ENCODE measurements around the gene SDSL. TPM values are rescaled to one million over a fixed set of nuclear protein-coding genes. Genes with fewer than 3 reads are reported as not detected.

SDSL gene
- total RNA-seq, 1 donor from 2014 or later, result 11.8 TPM

DNA sequence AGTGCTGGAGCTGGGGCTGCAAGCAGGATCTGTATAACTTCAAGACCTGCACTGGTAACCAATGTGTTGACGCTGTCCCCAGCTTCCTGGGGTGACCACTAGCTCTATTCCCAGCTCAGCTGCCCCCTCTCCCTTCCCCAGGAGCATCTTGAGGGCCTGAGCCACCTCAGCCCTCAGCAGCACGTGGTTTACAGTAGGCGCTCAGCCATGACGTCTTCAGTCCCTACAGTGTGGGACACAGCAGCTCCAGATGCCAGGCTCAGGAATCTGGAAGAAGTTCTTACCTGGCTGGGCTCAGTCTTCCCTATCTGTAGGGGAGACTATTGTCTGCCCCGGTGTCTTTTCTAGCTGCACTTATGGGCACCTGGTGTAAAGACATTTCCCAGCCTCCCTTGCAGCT lies 27.1 kb upstream of the SDSL start:
- TF ChIP-seq, protein P1, sequence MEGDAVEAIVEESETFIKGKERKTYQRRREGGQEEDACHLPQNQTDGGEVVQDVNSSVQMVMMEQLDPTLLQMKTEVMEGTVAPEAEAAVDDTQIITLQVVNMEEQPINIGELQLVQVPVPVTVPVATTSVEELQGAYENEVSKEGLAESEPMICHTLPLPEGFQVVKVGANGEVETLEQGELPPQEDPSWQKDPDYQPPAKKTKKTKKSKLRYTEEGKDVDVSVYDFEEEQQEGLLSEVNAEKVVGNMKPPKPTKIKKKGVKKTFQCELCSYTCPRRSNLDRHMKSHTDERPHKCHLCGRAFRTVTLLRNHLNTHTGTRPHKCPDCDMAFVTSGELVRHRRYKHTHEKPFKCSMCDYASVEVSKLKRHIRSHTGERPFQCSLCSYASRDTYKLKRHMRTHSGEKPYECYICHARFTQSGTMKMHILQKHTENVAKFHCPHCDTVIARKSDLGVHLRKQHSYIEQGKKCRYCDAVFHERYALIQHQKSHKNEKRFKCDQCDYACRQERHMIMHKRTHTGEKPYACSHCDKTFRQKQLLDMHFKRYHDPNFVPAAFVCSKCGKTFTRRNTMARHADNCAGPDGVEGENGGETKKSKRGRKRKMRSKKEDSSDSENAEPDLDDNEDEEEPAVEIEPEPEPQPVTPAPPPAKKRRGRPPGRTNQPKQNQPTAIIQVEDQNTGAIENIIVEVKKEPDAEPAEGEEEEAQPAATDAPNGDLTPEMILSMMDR (conservative IDR thresholded peaks at IDR 0.05; ENCODE audit: low read depth, low read length), result no peak
- no peak for DNase-seq (ENCODE audit: low read depth)
- H3K4me3 ChIP-seq (ENCODE audit: low read depth, low read length), result no peak overlapping the region

DNA sequence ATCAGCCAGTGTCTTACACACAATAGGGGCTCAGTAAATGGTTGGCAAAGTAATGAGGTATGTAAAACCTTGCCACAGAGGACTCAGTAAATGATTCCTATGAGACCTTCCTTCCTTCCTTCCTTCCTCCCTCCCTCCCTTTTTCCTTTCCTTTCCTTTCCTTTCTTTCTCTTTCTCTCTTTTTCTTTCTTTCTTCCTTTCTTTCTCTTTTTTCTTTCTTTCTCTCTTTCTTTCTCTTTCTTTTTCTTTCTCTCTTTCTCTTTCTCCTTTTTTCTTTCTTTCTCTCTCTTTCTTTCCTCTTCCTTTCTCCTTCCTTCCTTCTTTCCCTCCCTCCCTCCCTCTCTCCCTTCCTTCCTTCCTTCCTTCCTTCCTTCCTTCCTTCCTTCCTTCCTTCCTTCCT lies 26.0 kb upstream of the SDSL start:
- DNase-seq (ENCODE audit: low read depth), result no peak
- TF ChIP-seq, protein P1 (conservative IDR thresholded peaks at IDR 0.05; ENCODE audit: low read depth, low read length), result no peak
- H3K4me3 ChIP-seq (ENCODE audit: low read depth, low read length), result no peak overlapping the region

DNA sequence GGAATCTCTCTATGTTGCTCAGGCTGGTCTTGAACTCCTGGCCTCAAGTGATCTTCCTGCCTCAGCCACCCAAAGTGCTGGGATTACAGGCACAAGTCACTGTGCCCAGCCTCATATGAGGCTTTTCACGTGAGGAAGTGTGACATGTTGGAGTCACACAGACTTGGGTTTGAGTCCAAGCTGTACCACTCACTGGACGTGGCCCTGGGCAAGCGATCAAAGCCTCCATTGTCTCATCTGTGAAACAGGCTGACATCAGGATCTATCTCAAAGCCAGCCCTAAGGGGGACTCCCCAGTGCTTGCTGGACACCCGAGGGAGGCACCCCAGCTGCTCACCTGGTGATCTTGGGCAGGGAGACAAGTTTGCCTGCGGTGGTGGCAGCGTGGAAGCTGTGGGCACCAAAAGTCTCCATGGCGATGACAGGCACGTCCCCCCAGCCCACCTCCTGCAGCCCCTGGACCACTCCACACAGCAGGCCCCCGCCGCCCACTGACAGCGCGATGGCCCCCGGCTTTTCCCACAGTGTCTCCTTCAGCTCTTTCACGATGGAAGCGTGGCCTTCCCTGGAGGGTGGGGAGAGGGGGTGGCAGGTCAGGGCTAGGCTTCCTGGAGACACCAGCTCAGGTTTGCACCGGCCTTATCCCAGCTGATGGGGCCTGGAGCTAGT lies 25.2 kb upstream of the SDSL start:
- TF ChIP-seq, protein P1 (conservative IDR thresholded peaks at IDR 0.05; ENCODE audit: low read depth, low read length), result no peak
- no peak for DNase-seq (ENCODE audit: low read depth)
- H3K4me3 ChIP-seq (ENCODE audit: low read depth, low read length), result no peak overlapping the region

DNA sequence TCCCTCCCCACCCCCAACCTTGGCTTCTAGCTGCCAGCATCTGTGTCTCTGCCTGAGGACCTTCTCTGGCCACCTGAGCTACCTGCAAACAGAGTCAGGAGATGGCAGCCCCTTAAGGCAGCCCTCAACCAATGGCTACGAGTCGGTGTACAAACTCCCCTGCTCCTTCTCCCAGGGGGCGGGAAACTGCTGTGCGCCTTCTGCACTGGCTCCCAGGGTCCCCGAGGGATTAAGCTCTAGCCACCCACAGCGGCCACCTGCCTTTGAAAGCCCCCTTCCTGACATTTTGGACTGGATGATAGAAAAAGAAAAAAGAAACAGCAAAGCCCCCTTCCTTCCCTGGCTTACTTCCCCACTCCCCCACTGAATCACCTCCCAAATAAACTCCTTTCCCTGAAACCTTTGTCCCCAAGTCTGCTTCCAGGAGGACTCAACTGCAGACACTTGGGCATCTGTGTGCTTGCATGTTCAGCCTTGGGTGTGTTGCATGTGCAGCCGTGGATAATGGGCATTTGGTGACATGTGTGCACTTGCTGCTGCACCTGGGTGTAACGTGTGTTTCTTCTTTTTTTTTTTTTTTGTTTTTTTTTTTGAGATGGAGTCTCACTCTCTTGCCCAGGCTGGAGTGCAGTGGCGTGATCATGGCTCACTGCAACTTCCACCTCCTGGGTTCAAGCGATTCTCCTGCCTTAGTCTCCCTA lies 24.5 kb upstream of the SDSL start:
- H3K4me3 ChIP-seq (ENCODE audit: low read depth, low read length), result no peak overlapping the region
- TF ChIP-seq, protein P1 (conservative IDR thresholded peaks at IDR 0.05; ENCODE audit: low read depth, low read length), result no peak
- DNase-seq (ENCODE audit: low read depth), result no peak

DNA sequence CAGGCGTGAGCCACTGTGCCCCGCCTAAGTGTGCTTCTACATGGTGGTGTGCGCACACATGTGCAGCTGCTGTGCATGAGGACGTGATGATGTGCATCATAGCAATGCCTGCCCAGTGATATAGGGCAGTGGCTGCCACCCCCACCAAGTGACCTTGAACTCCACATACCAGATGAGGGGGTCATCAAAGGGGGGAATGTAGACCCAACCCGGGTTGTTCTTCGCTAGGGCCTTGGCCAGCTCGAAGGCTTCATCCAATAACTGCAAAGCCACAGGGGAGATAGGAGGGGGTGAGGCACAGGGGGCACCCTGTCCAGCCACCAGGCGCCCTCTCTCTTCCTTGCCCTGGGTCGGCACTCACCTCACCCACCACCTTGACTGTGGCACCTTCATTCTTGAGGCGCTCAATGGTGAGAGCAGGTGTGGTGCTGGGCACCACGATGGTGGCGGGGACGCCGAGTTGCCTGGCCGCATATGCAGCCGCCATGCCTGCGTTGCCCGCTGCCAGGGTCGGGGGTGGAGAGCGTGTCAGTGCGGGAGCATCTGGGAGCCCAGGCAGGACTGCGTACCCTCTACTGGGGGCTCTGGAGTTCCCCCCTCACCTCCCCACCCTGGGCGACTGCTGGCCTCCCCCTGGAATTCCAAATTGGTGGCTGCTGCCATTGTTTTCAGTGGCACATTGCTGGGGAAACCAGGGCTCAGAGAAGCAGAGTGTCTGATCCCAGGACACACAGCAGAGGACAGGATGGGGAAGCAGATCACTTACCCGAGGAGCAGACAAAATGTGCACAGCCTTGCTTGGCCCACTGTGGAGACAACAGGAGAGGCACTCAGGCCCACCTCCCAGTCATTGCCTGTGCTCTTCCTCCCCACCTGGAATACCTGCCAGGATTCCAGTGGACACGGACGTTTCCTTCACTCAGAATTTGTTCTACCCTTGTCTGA lies 23.6 kb upstream of the SDSL start:
- no peak overlapping the region for H3K4me3 ChIP-seq (ENCODE audit: low read depth, low read length)
- TF ChIP-seq, protein P1 (conservative IDR thresholded peaks at IDR 0.05; ENCODE audit: low read depth, low read length), result no peak
- no peak for DNase-seq (ENCODE audit: low read depth)

GRCh38 chr12:113399490-113399889 lies 22.7 kb upstream of the SDSL start:
- DNase-seq (ENCODE audit: low read depth), result no peak
- H3K4me3 ChIP-seq (ENCODE audit: low read depth, low read length), result no peak overlapping the region
- TF ChIP-seq, protein P1 (conservative IDR thresholded peaks at IDR 0.05; ENCODE audit: low read depth, low read length), result no peak
